AG09319 (cell line): ENCODE results near the gene COA1.

Source experiments
- DNase-seq: peaks from one replicate; pipeline ENCODE4 v3.0.0-alpha.2; 2010; ENCODE audit warnings: low read depth; ENCODE audit errors: extremely low read depth
- TF ChIP-seq, protein P1 (sequence below): IDR thresholded peaks from 2 replicates; pipeline ENCODE4 v1.5.1; 2011; ENCODE audit warnings: low read depth, mild to moderate bottlenecking, inconsistent platforms, low read length, moderate library complexity

The COA1 gene

DNA sequence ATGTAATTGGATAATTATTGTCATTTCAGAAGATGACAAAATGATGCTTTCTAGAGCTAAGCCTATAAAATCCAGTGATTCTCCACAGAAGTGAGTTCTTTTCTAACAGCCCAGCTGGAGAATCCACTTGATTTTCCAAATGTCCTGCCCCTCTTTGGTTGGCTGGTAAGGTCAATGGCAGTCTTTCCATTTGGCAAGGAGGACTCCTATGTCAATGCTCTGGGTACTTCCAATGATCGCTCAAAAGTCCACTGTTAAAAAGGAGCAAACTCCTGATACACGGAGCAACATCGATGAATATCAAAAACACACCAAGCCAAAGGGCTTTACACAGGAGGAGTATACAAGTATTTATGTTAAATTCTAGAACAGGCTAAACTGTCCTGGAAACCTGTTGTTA, 88.6 kb downstream of the COA1 start:
- no peak for DNase-seq
- TF ChIP-seq, protein P1, sequence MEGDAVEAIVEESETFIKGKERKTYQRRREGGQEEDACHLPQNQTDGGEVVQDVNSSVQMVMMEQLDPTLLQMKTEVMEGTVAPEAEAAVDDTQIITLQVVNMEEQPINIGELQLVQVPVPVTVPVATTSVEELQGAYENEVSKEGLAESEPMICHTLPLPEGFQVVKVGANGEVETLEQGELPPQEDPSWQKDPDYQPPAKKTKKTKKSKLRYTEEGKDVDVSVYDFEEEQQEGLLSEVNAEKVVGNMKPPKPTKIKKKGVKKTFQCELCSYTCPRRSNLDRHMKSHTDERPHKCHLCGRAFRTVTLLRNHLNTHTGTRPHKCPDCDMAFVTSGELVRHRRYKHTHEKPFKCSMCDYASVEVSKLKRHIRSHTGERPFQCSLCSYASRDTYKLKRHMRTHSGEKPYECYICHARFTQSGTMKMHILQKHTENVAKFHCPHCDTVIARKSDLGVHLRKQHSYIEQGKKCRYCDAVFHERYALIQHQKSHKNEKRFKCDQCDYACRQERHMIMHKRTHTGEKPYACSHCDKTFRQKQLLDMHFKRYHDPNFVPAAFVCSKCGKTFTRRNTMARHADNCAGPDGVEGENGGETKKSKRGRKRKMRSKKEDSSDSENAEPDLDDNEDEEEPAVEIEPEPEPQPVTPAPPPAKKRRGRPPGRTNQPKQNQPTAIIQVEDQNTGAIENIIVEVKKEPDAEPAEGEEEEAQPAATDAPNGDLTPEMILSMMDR = no peak

GRCh38 chr7:43639858-43640491, 89.3 kb downstream of the COA1 start:
- TF ChIP-seq, protein P1 = no peak
- DNase-seq = peak; percentile 75

- TF ChIP-seq, protein P1 = no peak
- no peak for DNase-seq
Observed at GRCh38 chr7:43637114-43637806, 92.1 kb downstream of the COA1 start.

DNA sequence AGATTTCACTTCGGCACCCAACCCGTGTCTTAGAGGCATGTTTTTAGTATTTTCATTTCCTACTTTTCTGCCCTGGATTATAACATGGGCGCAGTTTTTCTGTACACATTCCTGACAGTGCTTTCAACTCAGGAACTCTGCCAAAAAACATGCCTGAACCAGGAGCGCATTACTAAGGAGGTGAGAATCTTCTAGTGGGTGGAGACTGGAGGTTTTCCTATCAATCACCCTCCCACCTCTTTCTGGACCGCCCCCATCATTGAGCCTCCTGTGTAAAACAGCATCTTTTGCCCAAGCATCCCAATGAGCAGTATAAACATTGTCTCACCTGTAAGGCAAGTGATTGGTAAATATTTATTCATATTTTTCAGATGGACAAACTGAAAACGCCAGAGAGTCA, 93.2 kb downstream of the COA1 start:
- DNase-seq = no peak
- TF ChIP-seq, protein P1 = no peak

DNA sequence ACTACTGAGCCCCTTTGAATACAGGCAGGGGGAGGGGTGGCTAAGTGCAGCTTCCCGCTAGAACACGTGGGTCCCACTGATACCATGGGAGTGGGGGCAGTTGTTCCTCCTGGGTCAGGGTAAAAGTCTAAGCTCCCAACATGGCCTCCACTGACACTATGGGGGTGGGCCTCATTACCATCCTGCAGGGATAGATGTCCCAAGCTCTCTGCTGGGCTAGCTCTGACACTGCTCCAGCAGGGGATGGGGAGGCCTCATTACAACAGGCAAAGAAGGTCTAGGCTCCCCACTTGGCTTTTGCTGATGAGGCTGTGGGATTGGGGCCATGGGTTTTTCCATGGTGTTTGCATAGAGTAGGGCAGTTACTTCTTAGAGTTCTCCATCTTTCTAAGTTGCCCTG, 94.9 kb downstream of the COA1 start:
- DNase-seq = no peak
- TF ChIP-seq, protein P1 = no peak

GRCh38 chr7:43632746-43633145, 96.6 kb downstream of the COA1 start:
- TF ChIP-seq, protein P1 = no peak
- DNase-seq = no peak

GRCh38 chr7:43631559-43631958, 97.8 kb downstream of the COA1 start:
- no peak for DNase-seq

More at GRCh38 chr7:43631559-43631958, 97.8 kb downstream of the COA1 start:
- TF ChIP-seq, protein P1 = no peak
